Dedifferentiated amniotic fluid mesenchymal stem cell (primary cell): ENCODE measurements around the gene SNX32.
"Not testable (repeated sequence)": the region's sequence is repeated elsewhere in the genome, so short reads cannot be mapped to it uniquely, and the experiment has no call there.

ENCODE experiments used
- DNase-seq: peaks from one replicate; pipeline ENCODE4 v3.0.0-alpha.2; 2016; ENCODE audit errors: extremely low spot score

SNX32 gene

DNA sequence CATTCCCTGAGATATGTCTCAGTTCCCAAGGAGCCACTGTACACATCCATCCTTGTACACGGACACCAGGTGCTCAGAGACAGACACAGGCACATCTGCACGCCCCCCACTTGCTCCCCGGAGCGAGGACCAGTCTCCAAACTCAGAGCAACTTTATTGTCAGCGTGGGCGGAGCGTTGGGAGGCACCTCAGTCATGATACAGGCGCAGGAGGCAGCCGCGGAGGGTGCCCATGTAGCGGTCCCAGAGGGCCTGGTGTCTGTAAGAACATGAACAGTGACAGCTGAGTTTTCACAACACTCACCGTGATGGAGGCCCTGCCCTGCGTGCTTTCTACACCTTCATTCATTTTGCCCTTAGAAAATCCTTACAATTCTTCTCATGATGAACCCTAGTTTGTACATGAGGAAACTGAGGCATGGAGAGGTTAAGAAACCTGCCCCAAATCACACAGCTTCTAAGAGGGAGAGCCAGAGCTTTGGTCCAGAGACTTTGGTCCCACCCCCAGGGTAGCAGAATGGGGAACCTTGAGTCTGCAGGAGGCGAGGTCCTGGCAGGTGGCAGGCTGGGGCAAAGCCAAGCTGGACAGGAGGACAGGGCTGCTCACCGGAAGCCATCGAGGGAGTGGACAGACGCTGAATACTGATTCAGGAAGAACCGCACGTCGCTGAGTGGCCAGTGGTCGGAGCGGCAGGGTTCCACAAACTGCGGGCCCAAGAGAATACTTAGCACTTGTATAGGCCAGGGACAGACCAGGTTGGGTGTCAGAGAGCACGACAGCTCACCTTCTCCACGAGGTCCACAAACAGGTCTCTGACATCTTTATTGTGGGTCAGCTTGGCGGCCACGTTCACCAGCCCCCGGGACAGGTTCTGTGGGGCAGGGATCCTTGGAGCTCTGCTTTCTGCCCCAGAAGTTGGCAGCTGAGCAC is 50.3 kb downstream of the SNX32 start:
- DNase-seq, result no peak

- DNase-seq, result no peak
Observed at GRCh38 chr11:65884716-65885092, 50.9 kb downstream of the SNX32 start.

DNA sequence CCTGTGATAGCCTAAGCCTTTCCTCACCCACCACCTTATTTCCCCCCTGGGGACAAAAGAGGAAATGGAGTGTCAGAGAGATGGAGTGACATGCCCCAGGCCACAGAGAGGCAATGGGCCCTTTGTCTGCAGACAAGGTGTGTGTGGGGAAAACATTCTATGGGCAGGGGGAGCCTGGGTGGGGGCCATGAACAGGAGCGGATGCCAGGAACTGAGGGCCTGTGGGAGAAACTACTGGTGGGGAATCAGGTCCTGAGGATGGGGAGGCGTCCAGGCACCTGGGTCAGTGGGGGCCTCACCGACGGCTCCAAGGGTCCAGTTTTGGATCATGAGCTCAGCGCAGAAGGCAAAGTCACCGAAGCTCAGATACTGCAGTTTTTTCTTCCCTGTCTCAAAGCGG is 51.5 kb downstream of the SNX32 start:
- no peak for DNase-seq

- no peak for DNase-seq
Observed at GRCh38 chr11:65885808-65886536, 52.2 kb downstream of the SNX32 start.

DNA sequence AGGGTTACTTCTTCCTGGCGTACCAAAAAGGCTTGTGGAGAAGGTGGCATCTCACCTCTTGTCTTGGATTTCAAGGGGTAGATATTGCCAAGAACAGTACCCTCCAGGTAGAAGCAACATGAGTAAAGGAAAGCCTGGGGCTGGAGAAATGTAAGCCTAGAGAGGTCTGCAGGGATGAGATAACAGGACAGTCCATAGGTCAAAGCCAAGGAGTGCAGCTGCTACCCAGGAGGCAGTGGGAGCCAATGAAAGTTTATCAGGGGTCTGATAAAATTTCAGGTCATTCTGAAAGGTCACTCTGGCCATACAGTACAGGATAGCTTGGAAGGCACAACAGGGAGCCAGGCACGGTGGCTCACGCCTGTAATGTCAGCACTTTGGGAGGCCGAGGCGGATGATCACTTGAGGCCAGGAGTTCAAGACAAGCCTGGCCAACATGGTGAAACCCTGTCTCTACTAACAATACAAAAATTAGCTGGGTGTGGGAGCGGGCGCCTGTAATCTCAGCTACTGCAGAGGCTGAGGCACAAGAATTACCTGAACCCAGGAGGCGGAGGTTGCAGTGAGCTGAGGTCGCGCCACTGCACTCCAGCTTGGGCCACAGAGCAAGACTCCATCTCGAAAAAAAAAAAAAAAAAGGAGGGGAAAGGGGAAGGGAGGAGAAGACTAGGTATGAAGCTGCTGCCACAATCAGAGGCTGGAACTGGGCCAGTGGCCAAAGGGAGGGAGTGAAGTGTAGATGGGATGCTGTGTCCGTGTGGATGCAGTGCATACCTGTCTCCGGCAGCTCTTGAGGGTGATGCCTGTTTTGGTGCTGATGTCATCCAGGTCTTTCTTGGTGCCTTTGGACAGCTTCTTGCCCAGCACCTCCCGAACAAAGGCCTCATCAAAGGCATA is 53.3 kb downstream of the SNX32 start:
- no peak for DNase-seq

GRCh38 chr11:65887723-65888162 is 54.0 kb downstream of the SNX32 start:
- DNase-seq, result no peak

DNA sequence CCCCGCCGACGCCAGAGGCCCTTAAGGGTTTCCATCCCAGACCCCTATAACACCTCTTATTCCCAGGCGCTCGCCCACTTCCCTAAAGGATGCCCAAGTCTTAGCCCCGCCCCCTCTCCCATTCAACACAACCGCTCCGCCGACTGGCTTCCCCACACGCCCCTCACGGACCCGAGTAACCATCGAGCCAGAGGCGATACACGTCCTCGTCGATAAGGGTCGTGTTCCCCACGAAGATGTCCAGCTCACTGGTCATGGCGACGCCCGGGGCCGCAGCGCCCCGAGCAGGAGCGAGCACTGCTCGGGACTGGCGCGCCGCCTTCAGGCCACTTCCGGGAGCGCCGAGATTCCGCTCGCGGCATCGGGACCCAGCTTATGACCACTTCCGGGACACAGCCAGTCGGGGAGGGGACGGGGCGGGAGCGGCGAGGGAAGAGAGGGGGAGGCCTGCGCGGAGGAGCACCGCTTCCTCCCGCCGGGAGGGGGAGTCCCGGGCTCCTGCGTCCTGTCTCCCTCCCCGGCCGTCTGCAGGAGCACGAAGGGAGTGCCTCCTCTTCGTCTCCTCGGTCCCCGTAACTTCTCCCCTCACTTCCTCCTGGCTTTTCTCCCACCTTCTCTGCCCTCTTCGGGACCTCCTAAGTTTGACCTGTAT is 54.5 kb downstream of the SNX32 start, which contains the start of gene FIBP:
Gene FIBP, minus strand, starts transcription at position 309 of the 652 bp plus-strand sequence. Its CDS starts 53 bp downstream, at position 256.
- peak; percentile 97 for DNase-seq

DNA sequence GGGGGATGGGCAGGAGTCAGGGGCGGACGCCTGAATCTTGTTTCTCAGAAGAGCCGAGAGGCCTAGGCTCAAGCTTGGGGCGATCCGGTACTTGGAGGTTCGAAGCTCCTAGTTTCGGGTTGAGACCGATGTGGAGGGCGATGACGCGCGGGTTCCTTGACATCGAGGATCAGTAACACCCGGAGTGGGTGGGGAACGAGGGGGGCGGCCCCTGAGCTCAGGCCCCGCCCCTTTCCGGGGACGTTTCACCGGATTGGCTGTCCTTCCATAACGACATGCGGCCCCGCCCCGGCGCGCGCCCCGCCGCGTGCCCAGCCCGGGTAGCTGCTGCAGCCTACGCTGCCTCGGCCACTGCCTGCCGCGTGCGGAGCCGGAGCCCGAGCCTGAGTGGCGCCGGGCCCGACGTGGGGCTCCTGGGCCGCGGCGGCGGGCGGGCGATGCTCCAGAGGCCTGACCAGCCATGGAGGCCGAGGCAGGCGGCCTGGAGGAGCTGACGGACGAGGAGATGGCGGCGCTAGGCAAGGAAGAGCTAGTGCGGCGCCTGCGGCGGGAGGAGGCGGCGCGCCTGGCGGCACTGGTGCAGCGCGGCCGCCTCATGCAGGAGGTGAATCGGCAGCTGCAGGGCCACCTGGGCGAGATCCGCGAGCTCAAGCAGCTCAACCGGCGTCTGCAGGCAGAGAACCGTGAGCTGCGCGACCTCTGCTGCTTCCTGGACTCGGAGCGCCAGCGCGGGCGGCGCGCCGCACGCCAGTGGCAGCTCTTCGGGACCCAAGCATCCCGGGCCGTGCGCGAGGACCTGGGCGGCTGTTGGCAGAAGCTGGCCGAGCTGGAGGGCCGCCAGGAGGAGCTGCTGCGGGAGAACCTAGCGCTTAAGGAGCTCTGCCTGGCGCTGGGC is 56.8 kb downstream of the SNX32 start, which contains the start of gene CCDC85B:
Gene CCDC85B, plus strand, starts transcription at position 350 of the 895 bp plus-strand sequence. Its CDS starts 111 bp downstream, at position 461.
- peak; percentile 95 for DNase-seq

- no peak for DNase-seq
Observed at GRCh38 chr11:65891219-65892136, 57.7 kb downstream of the SNX32 start.

- not testable (repeated sequence) for DNase-seq
Observed at GRCh38 chr11:65892137-65892540, 58.4 kb downstream of the SNX32 start.

- DNase-seq, result no peak
Observed at GRCh38 chr11:65892661-65893317, 59.0 kb downstream of the SNX32 start.

- no peak for DNase-seq
Observed at GRCh38 chr11:65894034-65894591, 60.4 kb downstream of the SNX32 start.

GRCh38 chr11:65895482-65895981 is 61.8 kb downstream of the SNX32 start:
- DNase-seq, result no peak

DNA sequence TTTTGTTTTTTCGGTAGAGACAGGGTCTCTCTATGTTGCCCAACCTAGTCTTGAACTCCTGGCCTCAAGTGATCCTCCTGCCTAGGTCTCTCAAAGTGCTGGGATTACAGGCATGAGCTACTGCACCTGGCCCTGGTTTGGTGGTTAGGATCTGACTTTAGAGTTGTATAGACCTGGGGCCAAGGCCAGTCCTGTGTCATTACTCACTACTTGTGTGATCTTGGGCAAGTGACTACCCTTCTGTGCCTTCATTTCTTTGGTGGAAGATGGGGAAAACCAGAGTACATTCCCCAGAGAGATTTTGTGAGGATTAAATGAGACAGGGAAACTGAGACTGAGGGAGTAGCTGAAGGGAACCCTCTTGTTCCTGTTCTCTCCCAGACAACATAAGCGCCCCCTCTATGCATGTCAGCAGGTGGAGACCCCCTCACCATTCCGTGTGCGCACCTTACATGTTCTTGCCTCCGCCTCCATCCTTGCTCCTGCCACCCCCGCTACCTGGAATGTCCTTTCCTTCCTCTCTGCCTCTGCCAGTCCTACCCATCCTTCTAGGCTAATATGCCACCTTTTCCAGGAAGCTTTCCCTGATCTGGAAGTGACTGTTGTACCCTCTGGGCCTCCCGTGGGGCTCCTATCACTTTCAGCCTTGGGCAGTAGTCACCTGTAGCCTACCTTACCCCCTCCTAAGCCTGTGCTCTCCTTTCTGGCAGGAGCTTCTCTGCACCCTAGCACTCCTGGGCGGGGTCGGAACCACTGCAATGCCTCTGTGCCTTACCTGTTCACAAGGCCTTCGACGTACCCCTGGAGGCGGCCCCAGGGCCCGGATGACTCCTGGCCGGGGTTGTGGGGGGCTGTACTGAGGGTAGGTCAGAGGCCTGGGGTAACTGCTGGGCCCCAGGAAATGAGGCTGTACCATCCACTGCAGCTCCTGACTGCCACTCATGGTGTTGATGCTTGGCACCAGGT is 62.6 kb downstream of the SNX32 start:
- DNase-seq, result no peak

- DNase-seq, result no peak
Observed at GRCh38 chr11:65897020-65897471, 63.3 kb downstream of the SNX32 start.

DNA sequence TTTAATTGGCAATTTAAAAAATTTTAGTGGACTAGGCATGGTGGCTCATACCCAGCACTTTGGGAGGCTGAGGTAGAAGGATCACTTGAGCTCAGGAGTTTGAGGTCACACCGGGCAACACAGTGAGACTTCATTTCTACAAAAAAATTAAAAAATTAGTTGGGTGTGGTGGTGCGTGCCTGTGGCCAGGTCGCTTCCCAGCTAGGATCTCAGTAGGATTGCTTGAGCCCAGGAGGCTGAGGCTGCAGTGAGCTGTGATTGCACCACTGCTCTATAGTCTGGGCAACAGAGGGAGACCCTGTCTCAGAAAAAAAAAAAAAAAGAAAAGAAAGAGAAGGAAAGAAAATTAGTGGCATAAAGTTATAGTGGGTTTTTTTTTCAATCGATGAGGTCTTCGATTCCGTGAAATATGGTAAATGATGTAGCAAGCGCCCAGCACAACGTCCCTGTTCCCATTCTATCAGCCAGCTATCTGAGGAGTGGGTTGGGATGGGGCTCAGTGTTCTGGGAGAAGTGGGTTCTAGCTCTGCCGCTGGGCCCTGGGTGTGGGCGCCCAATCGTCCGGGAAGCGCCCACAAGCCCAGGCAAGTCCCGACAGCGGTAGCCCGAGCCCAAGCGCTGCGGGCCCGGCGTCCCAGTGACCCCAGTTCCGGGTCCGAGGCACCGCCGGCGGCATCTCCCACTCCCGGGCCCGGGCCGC is 65.0 kb downstream of the SNX32 start:
- DNase-seq, result no peak
